AG04450 (cell line): Measurements from ENCODE around the gene GCLC. TPM values are rescaled to one million over a fixed set of nuclear protein-coding genes. Genes with fewer than 3 reads are reported as not detected.
"Not testable (repeated sequence)": the region's sequence is repeated elsewhere in the genome, so short reads cannot be mapped to it uniquely, and the experiment has no call there.

Experiments
- CTCF ChIA-PET: fragments of 300-600, 350-600 bp; formaldehyde crosslinking; extraction: SDS; loops from one replicate; lab custom pipeline; 2022; ENCODE audit warnings: antibody characterized with exemption, inconsistent platforms; lab: Charles Lee
- POLR2A ChIA-PET: fragments of 350-600 bp; formaldehyde crosslinking; extraction: SDS; loops from one replicate; lab custom pipeline; 2021; ENCODE audit warnings: antibody characterized with exemption, inconsistent platforms; lab: Yijun Ruan, JAX
- DNase-seq: peaks from one replicate; pipeline ENCODE4 v3.0.0-alpha.2; 2011; ENCODE audit warnings: low read depth, low spot score
- H3K27ac ChIP-seq: one replicate; pipeline ENCODE4 v1.5.1; 2012; ENCODE audit warnings: low read depth, low read length, control low read depth
- H3K27me3 ChIP-seq: one replicate; pipeline ENCODE4 v1.6.0; 2012; ENCODE audit warnings: low read length; ENCODE audit not compliant: control insufficient read depth, insufficient read depth
- H3K4me3 ChIP-seq: 2 replicates; pipeline ENCODE4 v1.5.1; 2011; ENCODE audit warnings: mild to moderate bottlenecking, low read depth, low read length, control low read depth
- H3K9me3 ChIP-seq: 2 replicates; pipeline ENCODE4 v1.5.1; 2012; ENCODE audit warnings: low read length; ENCODE audit not compliant: control insufficient read depth, insufficient read depth
- polyA plus RNA-seq: library from polyadenylated mRNA; depleted of rRNA; stranded (reverse); fragments of >200 nt; gene quantifications from 2 replicates; pipeline ENCODE4 v1.2.3, GENCODE V29; 2011
- TF ChIP-seq, protein P1 (sequence below): IDR thresholded peaks from 2 replicates; pipeline ENCODE4 v1.5.1; 2011; ENCODE audit warnings: low read depth, low read length, control low read depth, inconsistent platforms

GCLC gene
- polyA plus RNA-seq, 1 experiment: 89.3 TPM

DNA sequence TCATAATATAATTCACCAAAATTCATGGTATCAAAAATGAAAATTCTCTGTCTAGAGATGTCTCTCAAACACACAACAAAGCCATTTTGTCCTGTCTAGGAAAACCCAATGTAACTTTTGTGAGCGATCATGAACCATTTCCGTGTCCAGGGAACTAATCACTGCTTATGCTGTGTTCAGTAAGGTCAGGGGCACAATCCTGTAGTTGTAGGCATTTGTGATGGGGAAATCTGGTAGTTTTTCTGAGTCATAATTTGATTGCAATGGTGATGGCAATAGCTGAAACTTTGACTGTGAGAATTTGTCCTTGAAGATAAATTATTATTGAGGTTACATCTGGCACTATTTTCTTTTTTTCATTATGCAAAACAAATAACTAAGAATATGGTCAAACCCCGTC is 21.0 kb upstream of the GCLC start:
- POLR2A ChIA-PET: no interaction called here
- Histone ChIP-seq H3K27me3 (no peaks in the 10 kb centered on the region), H3K4me3 (no peak overlapping the region), H3K9me3 (no peaks in the 10 kb centered on the region), H3K27ac (no peak overlapping the region)
- no peak for DNase-seq
- TF ChIP-seq, protein P1, sequence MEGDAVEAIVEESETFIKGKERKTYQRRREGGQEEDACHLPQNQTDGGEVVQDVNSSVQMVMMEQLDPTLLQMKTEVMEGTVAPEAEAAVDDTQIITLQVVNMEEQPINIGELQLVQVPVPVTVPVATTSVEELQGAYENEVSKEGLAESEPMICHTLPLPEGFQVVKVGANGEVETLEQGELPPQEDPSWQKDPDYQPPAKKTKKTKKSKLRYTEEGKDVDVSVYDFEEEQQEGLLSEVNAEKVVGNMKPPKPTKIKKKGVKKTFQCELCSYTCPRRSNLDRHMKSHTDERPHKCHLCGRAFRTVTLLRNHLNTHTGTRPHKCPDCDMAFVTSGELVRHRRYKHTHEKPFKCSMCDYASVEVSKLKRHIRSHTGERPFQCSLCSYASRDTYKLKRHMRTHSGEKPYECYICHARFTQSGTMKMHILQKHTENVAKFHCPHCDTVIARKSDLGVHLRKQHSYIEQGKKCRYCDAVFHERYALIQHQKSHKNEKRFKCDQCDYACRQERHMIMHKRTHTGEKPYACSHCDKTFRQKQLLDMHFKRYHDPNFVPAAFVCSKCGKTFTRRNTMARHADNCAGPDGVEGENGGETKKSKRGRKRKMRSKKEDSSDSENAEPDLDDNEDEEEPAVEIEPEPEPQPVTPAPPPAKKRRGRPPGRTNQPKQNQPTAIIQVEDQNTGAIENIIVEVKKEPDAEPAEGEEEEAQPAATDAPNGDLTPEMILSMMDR: no peak
- CTCF ChIA-PET: interaction anchor here (0.9 kb wide), 1 partner anchor 162 kb away, joined by 3 read pairs; no protein-coding TSS in a partner anchor

DNA sequence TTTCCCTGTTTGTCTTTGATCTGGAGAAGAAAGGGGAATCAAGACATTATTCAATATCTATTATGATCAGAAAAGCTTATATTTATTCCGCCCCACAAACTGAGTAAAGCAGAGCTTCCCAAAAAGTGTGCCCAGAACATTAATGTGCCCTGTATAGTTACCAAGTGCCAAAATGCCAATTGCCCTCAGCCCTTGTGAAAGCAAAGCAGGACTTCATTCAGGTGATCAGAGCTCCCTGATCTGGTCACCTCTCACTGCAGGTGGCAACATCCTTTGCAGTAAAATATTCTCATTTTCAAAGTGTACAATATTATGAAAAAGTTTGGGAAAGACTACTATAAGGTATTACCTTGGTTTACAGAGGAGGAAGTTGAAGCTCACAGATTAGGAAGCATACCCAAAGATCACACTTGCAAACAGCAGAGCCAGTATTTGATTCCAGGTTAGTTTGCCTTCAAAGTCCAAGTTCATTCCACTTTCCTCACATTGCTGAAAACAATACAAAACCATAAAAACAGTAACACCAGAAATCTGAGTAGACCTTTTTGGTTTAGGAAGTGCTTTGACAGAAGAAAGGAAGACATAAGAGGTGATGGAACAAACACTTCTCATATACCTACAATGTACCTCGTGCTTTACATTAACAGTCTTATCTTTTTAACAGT is 19.6 kb upstream of the GCLC start:
- CTCF ChIA-PET: no interaction called here
- POLR2A ChIA-PET: no interaction called here
- TF ChIP-seq, protein P1: no peak

DNA sequence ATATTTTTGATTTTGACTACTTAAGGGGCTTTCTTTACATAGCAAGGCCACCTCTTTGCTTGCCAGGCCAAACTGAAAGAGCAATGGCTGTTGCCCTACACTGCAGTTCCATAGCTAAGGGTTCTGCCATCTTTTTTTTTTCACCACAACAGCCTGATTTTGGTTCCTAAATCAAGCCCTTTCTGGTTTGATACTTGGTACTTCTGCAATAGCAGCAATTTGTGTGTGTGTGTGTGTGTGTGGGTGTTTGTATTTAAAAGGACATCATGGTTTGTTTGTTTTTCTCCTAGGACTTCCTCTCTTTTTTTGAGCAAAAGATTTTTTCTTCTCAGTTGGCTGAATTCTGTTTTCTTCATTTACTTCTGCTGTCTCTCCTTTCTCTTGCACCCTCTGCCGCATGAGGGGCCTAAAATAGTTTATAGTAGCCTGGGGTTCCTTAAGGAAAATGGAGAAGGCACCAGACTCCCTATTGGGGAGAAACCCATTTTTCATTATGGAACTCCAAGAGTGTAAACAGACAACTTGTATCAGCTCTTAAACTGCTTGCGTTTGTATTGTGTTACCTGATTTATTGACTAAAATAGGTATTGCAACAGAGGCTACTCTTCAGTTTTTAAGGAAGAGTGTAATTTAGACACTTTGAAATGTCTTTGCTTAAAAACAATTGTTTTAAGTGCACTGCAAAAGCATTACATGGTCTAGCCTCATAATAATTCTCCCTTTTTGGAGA is 12.2 kb upstream of the GCLC start:
- no peaks in the 10 kb centered on the region for H3K27me3 ChIP-seq
- no peak for DNase-seq
- TF ChIP-seq, protein P1: no peak
- no peak overlapping the region for H3K4me3 ChIP-seq
- POLR2A ChIA-PET: no interaction called here
- no peak overlapping the region for H3K27ac ChIP-seq
- H3K9me3 ChIP-seq: peaks cover 7% of the 10 kb centered on the region
- CTCF ChIA-PET: no interaction called here

More for the DNA sequence above, 19.6 kb upstream of the GCLC start:
- no peak overlapping the region for H3K27ac ChIP-seq
- DNase-seq: no peak
- H3K27me3 ChIP-seq: no peaks in the 10 kb centered on the region
- H3K9me3 ChIP-seq: no peaks in the 10 kb centered on the region; the same call in 1 of the 2 replicates
- no peak overlapping the region for H3K4me3 ChIP-seq

DNA sequence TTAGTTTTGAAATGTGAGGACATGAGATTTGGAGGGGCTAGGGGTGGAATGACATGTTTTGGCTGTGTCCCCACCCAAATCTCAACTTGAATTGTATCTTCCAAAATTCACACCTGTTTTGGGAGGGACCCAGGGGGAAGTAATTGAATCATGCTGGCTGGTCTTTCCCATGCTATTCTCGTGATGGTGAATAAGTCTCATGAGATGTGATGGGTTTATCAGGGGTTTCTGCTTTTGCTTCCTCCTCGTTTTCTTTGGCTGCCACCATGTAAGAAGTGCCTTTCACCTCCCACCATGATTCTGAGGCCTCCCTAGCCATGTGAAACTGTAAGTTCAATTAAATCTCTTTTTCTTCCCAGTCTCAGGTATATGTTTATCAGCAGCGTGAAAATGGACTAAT is 8.7 kb upstream of the GCLC start:
- not testable (repeated sequence) for H3K9me3 ChIP-seq

DNA sequence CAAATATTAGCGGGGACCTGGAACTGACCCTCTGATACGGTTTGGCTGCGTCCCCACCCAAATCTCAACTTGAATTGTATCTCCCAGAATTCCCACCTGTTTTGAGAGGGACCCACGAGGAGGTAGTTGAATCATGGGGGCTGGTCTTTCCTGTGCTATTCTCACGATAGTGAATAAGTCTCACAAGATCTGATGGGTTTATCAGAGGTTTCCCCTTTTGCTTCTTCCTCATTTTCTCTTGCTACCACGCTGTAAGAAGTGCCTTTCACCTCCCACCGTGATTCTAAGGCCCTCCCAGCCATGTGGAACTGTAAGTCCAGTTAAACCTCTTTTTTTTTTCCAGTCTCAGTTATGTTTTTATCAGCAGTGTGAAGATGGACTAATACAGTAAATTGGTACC is 6.8 kb upstream of the GCLC start:
- H3K9me3 ChIP-seq, POLR2A ChIA-PET, CTCF ChIA-PET, H3K27me3 ChIP-seq, H3K27ac ChIP-seq, DNase-seq, H3K4me3 ChIP-seq: not testable (repeated sequence)

More for the DNA sequence above, 8.7 kb upstream of the GCLC start:
- H3K27ac ChIP-seq, H3K27me3 ChIP-seq, DNase-seq, H3K4me3 ChIP-seq, POLR2A ChIA-PET: not testable (repeated sequence)
- CTCF ChIA-PET: interaction anchor here (1.6 kb wide), 1 partner anchor 98 kb away, joined by 4 read pairs; no protein-coding TSS in a partner anchor
